Measurements from ENCODE around the gene CDAN1. TPM values are rescaled to one million over a fixed set of nuclear protein-coding genes. Genes with fewer than 3 reads are reported as not detected.

CDAN1 gene
- total and polyA plus RNA-seq, 2 donors (not counting 1 experiment from before 2014, with no cell fraction given): 3.0 to 8.9 TPM

- H3K4me3 ChIP-seq (replicated peaks in 1 of 4; ENCODE audit: control extremely low read depth in 1 of 4, insufficient read depth in 1 of 4, low read depth in 3 of 4, low read length in 4 of 4): no peak overlapping the region
- no peaks in the 10 kb centered on the region for H3K79me2 ChIP-seq (ENCODE audit: control insufficient read depth, insufficient read depth, low read length)
- no peak overlapping the region for H3K9ac ChIP-seq (ENCODE audit: insufficient read depth, low read length)
- no peaks in the 10 kb centered on the region for H3K9me3 ChIP-seq (ENCODE audit: control insufficient read depth, insufficient read depth, low read depth, low read length)
- TF ChIP-seq EZH2 (IDR thresholded peaks at IDR 0.05; ENCODE audit: low read length, missing control alignments) (no peak), CTCF (conservative IDR thresholded peaks at IDR 0.05 in 1 of 2, IDR thresholded peaks at IDR 0.05 in 1 of 2; ENCODE audit: low read depth in 1 of 2, low read length in 2 of 2) (no peak)
- no peaks in the 10 kb centered on the region for H4K20me1 ChIP-seq (ENCODE audit: control insufficient read depth, extremely low read depth, insufficient read depth, low read length)
- H3K4me1 ChIP-seq (ENCODE audit: control insufficient read depth, extremely low read depth, insufficient read depth, low read length): peaks cover 2% of the 10 kb centered on the region
- no peak overlapping the region for H3K27ac ChIP-seq (ENCODE audit: insufficient read depth, low read length)
- no peak overlapping the region for H3K4me2 ChIP-seq (ENCODE audit: extremely low read depth, insufficient read depth, low read length)
- no peak overlapping the region for H2AFZ ChIP-seq (ENCODE audit: low read length)
- H3K27me3 ChIP-seq (ENCODE audit: control insufficient read depth, insufficient read depth, low read length): no peaks in the 10 kb centered on the region
- no peak for DNase-seq (ENCODE audit: low read depth in 2 of 2)
- H3K36me3 ChIP-seq (ENCODE audit: control insufficient read depth, insufficient read depth, low read length): no peaks in the 10 kb centered on the region
Measured at GRCh38 chr15:42712584-42712983, 24.3 kb downstream of the CDAN1 start.

GRCh38 chr15:42711746-42712145, 25.2 kb downstream of the CDAN1 start:
- no peak overlapping the region for H3K27ac ChIP-seq (ENCODE audit: insufficient read depth, low read length)
- H4K20me1 ChIP-seq (ENCODE audit: control insufficient read depth, extremely low read depth, insufficient read depth, low read length): no peaks in the 10 kb centered on the region
- no peak overlapping the region for H3K4me3 ChIP-seq (replicated peaks in 1 of 4; ENCODE audit: control extremely low read depth in 1 of 4, insufficient read depth in 1 of 4, low read depth in 3 of 4, low read length in 4 of 4)
- no peaks in the 10 kb centered on the region for H3K79me2 ChIP-seq (ENCODE audit: control insufficient read depth, insufficient read depth, low read length)
- no peak overlapping the region for H2AFZ ChIP-seq (ENCODE audit: low read length)
- H3K36me3 ChIP-seq (ENCODE audit: control insufficient read depth, insufficient read depth, low read length): no peaks in the 10 kb centered on the region
- no peaks in the 10 kb centered on the region for H3K27me3 ChIP-seq (ENCODE audit: control insufficient read depth, insufficient read depth, low read length)
- peaks cover 2% of the 10 kb centered on the region for H3K4me1 ChIP-seq (ENCODE audit: control insufficient read depth, extremely low read depth, insufficient read depth, low read length)
- no peak for DNase-seq (ENCODE audit: low read depth in 2 of 2)
- TF ChIP-seq CTCF (conservative IDR thresholded peaks at IDR 0.05 in 1 of 2, IDR thresholded peaks at IDR 0.05 in 1 of 2; ENCODE audit: low read depth in 1 of 2, low read length in 2 of 2) (no peak), EZH2 (IDR thresholded peaks at IDR 0.05; ENCODE audit: low read length, missing control alignments) (no peak)
- no peaks in the 10 kb centered on the region for H3K9me3 ChIP-seq (ENCODE audit: control insufficient read depth, insufficient read depth, low read depth, low read length)
- no peak overlapping the region for H3K9ac ChIP-seq (ENCODE audit: insufficient read depth, low read length)
- no peak overlapping the region for H3K4me2 ChIP-seq (ENCODE audit: extremely low read depth, insufficient read depth, low read length)

- DNase-seq (ENCODE audit: low read depth in 2 of 2): no peak
- H3K27ac ChIP-seq (ENCODE audit: insufficient read depth, low read length): no peak overlapping the region
- H2AFZ ChIP-seq (ENCODE audit: low read length): no peak overlapping the region
- H3K9me3 ChIP-seq (ENCODE audit: control insufficient read depth, insufficient read depth, low read depth, low read length): no peaks in the 10 kb centered on the region
- no peaks in the 10 kb centered on the region for H3K36me3 ChIP-seq (ENCODE audit: control insufficient read depth, insufficient read depth, low read length)
- no peaks in the 10 kb centered on the region for H3K27me3 ChIP-seq (ENCODE audit: control insufficient read depth, insufficient read depth, low read length)
- H3K4me1 ChIP-seq (ENCODE audit: control insufficient read depth, extremely low read depth, insufficient read depth, low read length): no peaks in the 10 kb centered on the region
- H3K9ac ChIP-seq (ENCODE audit: insufficient read depth, low read length): no peak overlapping the region
- H3K4me3 ChIP-seq (replicated peaks in 1 of 4; ENCODE audit: control extremely low read depth in 1 of 4, insufficient read depth in 1 of 4, low read depth in 3 of 4, low read length in 4 of 4): no peak overlapping the region
- no peaks in the 10 kb centered on the region for H3K79me2 ChIP-seq (ENCODE audit: control insufficient read depth, insufficient read depth, low read length)
- TF ChIP-seq EZH2 (IDR thresholded peaks at IDR 0.05; ENCODE audit: low read length, missing control alignments) (no peak), CTCF (conservative IDR thresholded peaks at IDR 0.05 in 1 of 2, IDR thresholded peaks at IDR 0.05 in 1 of 2; ENCODE audit: low read depth in 1 of 2, low read length in 2 of 2) (no peak)
- H3K4me2 ChIP-seq (ENCODE audit: extremely low read depth, insufficient read depth, low read length): no peak overlapping the region
- no peaks in the 10 kb centered on the region for H4K20me1 ChIP-seq (ENCODE audit: control insufficient read depth, extremely low read depth, insufficient read depth, low read length)
Measured at GRCh38 chr15:42710662-42711061, 26.3 kb downstream of the CDAN1 start.
